UCSD-AML1 (cell line): ENCODE measurements around the gene PPP1R12B.
"Not testable (repeated sequence)": the region's sequence is repeated elsewhere in the genome, so short reads cannot be mapped to it uniquely, and the experiment has no call there.

Source experiments
- DNase-seq: peaks from one replicate; lab custom pipeline; 2025; ENCODE audit not compliant: unreplicated experiment; lab: John Stamatoyannopoulos, UW

Gene PPP1R12B

GRCh38 chr1:202625416-202626360, 277.2 kb downstream of the PPP1R12B start:
- peak; percentile 70 for DNase-seq

GRCh38 chr1:202627036-202627435, 278.5 kb downstream of the PPP1R12B start:
- DNase-seq: not testable (repeated sequence)

- DNase-seq: no peak
Measured at GRCh38 chr1:202627841-202628565, 279.5 kb downstream of the PPP1R12B start.

GRCh38 chr1:202628646-202629215, 280.2 kb downstream of the PPP1R12B start:
- no peak for DNase-seq

- DNase-seq: peak; percentile 42
Measured at GRCh38 chr1:202629257-202629811, 280.8 kb downstream of the PPP1R12B start.

GRCh38 chr1:202630096-202630495, 281.6 kb downstream of the PPP1R12B start:
- DNase-seq: not testable (repeated sequence)

DNA sequence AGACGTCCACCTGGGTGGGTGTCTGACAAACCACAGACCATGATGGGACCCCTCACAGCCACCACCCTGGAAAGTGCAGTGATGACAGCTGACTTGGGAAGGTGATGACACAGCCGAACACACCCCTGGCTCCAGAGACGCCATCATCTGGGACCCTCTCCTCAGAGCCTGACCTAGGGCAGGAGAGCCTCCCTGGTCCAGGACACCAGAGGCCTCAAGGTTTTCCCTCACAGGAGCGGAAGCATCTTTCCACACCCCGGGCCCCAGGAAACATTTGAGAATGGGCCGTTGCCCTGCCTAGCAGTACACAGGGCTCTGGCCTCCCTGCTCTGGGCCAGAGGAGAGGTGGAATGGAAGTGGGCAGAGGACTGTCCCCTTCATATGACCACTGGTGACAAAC, 282.0 kb downstream of the PPP1R12B start:
- DNase-seq: no peak

GRCh38 chr1:202631076-202631923, 282.8 kb downstream of the PPP1R12B start:
- no peak for DNase-seq

- DNase-seq: no peak
Measured at GRCh38 chr1:202632241-202632640, 283.7 kb downstream of the PPP1R12B start.

DNA sequence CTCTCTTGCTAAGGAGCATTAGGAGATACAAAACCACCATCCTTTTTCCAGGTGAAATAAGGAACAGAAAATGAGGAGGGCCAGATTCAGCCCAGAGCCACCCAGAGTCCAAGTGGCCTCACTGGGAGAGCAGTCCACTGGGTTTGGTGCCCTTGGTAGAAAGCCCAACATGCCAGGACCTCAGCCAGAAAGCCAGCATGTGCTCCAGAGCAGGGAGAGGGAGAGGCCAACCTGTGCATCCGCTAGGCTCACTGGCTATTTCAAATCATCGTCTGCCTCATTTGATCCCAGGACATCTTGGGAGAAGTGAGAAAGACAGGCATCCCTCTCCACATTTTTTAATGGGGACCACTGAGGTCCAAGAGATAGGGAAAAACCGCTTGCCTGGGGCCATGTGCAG, 287.7 kb downstream of the PPP1R12B start:
- DNase-seq: not testable (repeated sequence)

GRCh38 chr1:202637321-202638018, 289.0 kb downstream of the PPP1R12B start:
- not testable (repeated sequence) for DNase-seq

GRCh38 chr1:202638019-202638700, 289.7 kb downstream of the PPP1R12B start:
- DNase-seq: no peak

DNA sequence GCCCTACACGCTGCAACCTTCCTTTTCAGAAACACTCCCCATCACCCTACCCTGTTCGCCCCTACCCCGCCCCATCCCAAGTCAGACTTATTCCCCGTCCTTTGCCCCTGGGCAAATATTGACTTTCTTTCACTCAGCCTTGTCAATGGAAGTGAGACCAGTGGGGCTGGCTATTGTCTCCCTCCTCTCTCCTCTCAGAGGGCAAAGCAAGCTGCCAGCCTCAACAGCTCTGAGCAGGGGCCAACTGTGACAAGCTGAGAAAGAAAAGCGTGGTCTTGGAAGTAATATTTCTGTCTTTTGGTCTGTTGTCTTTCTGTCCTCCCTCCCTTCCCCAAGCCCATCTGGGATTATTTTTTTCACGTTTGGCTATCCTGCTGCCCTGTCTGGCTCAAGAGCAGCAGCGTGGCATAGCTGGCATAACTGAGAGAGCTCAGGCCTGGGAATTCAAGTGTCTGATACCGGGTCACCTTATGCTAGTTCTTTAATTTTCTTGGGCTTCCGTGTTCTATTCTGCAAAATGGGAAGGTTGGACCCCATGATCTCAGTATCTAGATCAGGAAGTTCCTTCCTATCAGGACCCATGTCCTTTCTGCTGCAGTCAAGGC, 290.3 kb downstream of the PPP1R12B start:
- DNase-seq: not testable (repeated sequence)

GRCh38 chr1:202639500-202639899, 291.0 kb downstream of the PPP1R12B start:
- DNase-seq: no peak

DNA sequence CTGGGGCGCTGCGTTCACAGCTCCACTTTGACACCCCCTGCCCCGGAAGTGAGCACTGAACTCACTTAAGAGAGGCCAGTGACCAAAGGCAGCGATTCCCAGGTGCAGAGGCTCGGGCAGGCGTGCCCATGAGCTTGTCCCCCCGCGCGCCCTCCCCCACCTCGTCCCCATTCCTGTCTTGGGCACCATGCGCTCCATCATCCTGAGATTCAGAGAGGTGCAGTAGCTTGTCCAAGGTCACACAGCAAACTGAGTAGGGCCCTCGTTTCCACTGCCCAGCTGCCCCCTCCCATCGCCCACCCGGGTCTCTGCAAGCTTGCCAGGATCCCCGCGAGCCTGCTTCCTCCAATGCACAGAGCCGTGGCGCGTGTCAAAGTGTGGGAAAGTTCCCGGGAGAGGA, 293.7 kb downstream of the PPP1R12B start:
- DNase-seq: no peak
